OCI-LY7 (cell line): Measurements from ENCODE around the gene SELENOP. TPM values are rescaled to one million over a fixed set of nuclear protein-coding genes. Genes with fewer than 3 reads are reported as not detected.

Source experiments
- BruUV-seq: library from RNA; stranded (reverse); fragments of 400-500 nt; replicated peaks from 2 replicates; lab custom pipeline; 2021; lab: Mats Ljungman, UMichigan
- CTCF ChIA-PET: fragments of 300-600 bp; sonication (Branson Sonifier 250); formaldehyde crosslinking; loops from one replicate; lab custom pipeline; 2022; ENCODE audit warnings: antibody characterized with exemption; ENCODE audit not compliant: unreplicated experiment; lab: Charles Lee
- POLR2A ChIA-PET: fragments of 300-600 bp; sonication (Branson Sonifier 250); formaldehyde crosslinking; loops from one replicate; lab custom pipeline; 2022; ENCODE audit warnings: antibody characterized with exemption; lab: Charles Lee
- DNase-seq: peaks from one replicate; pipeline ENCODE4 v3.0.0-alpha.2; 2015; ENCODE audit warnings: low spot score
- H2AFZ ChIP-seq: fragments of 200-600 bp; sonication (generic), shearing (Covaris generic); 2 replicates; pipeline ENCODE4 v1.6.1; 2014; ENCODE audit warnings: mild to moderate bottlenecking, antibody characterized with exemption, low read length, moderate library complexity
- H3K27ac ChIP-seq: fragments of 200-600 bp; sonication (generic); 2 replicates; pipeline ENCODE4 v1.5.1; 2014; ENCODE audit warnings: mixed run types, low read depth, mild to moderate bottlenecking, moderate library complexity, low read length, inconsistent platforms; ENCODE audit not compliant: poor library complexity, severe bottlenecking
- H3K36me3 ChIP-seq: fragments of 200-600 bp; sonication (generic); 2 replicates; pipeline ENCODE4 v1.6.1; 2014; ENCODE audit warnings: mild to moderate bottlenecking, antibody characterized with exemption, low read length, moderate library complexity, mixed read lengths; ENCODE audit not compliant: insufficient read depth
- H3K4me1 ChIP-seq: fragments of 200-600 bp; sonication (generic); 2 replicates; pipeline ENCODE4 v1.5.1; 2014; ENCODE audit warnings: mild to moderate bottlenecking, low read length; ENCODE audit not compliant: insufficient read depth, poor library complexity, severe bottlenecking
- H3K4me2 ChIP-seq: fragments of 200-600 bp; sonication (generic); 2 replicates; pipeline ENCODE4 v1.6.1; 2014; ENCODE audit warnings: mild to moderate bottlenecking, low read length
- H3K4me3 ChIP-seq: fragments of 200-600 bp; sonication (generic); 2 replicates; pipeline ENCODE4 v1.5.1; 2014; ENCODE audit warnings: mild to moderate bottlenecking, low read depth, low read length; ENCODE audit not compliant: poor library complexity, severe bottlenecking
- H3K79me2 ChIP-seq: fragments of 200-600 bp; sonication (generic); 2 replicates; pipeline ENCODE4 v1.6.1; 2016; ENCODE audit warnings: low read depth, mild to moderate bottlenecking, low read length, moderate library complexity, mixed read lengths; ENCODE audit not compliant: insufficient read depth
- H3K9me2 ChIP-seq: fragments of 200-600 bp; sonication (generic); 2 replicates; pipeline ENCODE4 v1.6.1; 2016; ENCODE audit warnings: mild to moderate bottlenecking, low read length, mixed read lengths; ENCODE audit not compliant: insufficient read depth
- H3K9me3 ChIP-seq: fragments of 200-600 bp; sonication (generic); 2 replicates; pipeline ENCODE4 v1.6.1; 2014; ENCODE audit warnings: mild to moderate bottlenecking, mixed run types, low read length, mixed read lengths
- H4K20me1 ChIP-seq: fragments of 200-600 bp; sonication (generic); 2 replicates; pipeline ENCODE4 v1.6.1; 2014; ENCODE audit warnings: mild to moderate bottlenecking, antibody characterized with exemption, low read length, moderate library complexity, mixed read lengths; ENCODE audit not compliant: insufficient read depth
- CTCF ChIP-seq: fragments of 200-600 bp; sonication (generic); conservative IDR thresholded peaks from 2 replicates; pipeline ENCODE4 v1.5.1; 2014; ENCODE audit warnings: mild to moderate bottlenecking, antibody characterized with exemption, low read length, moderate library complexity, mixed read lengths
- EZH2phosphoT487 ChIP-seq: fragments of 200-600 bp; sonication (generic); IDR thresholded peaks from 2 replicates; pipeline ENCODE4 v1.6.1; 2018; ENCODE audit warnings: low read depth, borderline replicate concordance, mild to moderate bottlenecking, mixed run types, antibody characterized with exemption, low read length, moderate library complexity, mixed read lengths
- intact Hi-C: fragments of 100-400 bp; cut with micrococcal nuclease; formaldehyde crosslinking; loops from one replicate; pipeline ENCODE4 v1.10.0; 2022; ENCODE audit not compliant: unreplicated experiment
- total RNA-seq, 2 experiments: library from RNA; depleted of rRNA in 1 of 2; stranded (reverse); fragments of >200 nt in 1 of 2; shearing (Covaris generic) in 1 of 2; gene quantifications; 2 replicates each; pipeline ENCODE4 v1.2.3, GENCODE V29; 2014 to 2022

SELENOP gene
- total RNA-seq, 2 experiments from 2014 or later = not detected

GRCh38 chr5:42826757-42827515, 15.2 kb upstream of the SELENOP start:
- Histone ChIP-seq H2AFZ (no peak overlapping the region), H3K79me2 (no peaks in the 10 kb centered on the region), H3K4me2 (no peak overlapping the region), H3K27ac (no peak overlapping the region), H3K36me3 (no peaks in the 10 kb centered on the region), H3K9me3 (no peaks in the 10 kb centered on the region), H4K20me1 (no peaks in the 10 kb centered on the region), H3K9me2 (no peaks in the 10 kb centered on the region), H3K4me1 (no peaks in the 10 kb centered on the region), H3K4me3 (no peak overlapping the region)
- no peak for TF ChIP-seq EZH2phosphoT487
- no peak for TF ChIP-seq CTCF
- DNase-seq = no peak
- ChIA-PET CTCF (interaction anchor here (0.6 kb wide), 1 partner anchor 294 kb away, joined by 3 read pairs; the partner anchor contains the start of gene ZNF131), POLR2A (interaction anchor here (0.6 to 1.3 kb wide), 5 partner anchors 14 to 1703 kb away, joined by 3 to 5 read pairs (median 5); no protein-coding TSS in a partner anchor)
- no TSS peak for BruUV-seq
- intact Hi-C loops = no loop called here

- CTCF ChIA-PET = no interaction called here
- no peak for DNase-seq
- H3K9me3 ChIP-seq = no peaks in the 10 kb centered on the region
- no peak overlapping the region for H2AFZ ChIP-seq
- TF ChIP-seq CTCF (no peak), EZH2phosphoT487 (no peak)
- BruUV-seq = no TSS peak
- no peaks in the 10 kb centered on the region for H3K4me1 ChIP-seq
- POLR2A ChIA-PET = interaction anchor here (0.6 to 1.3 kb wide), 2 partner anchors 15 to 65 kb away, joined by 5 to 6 read pairs; no protein-coding TSS in a partner anchor
- no peak overlapping the region for H3K4me3 ChIP-seq
- H3K4me2 ChIP-seq = no peak overlapping the region
- H3K9me2 ChIP-seq = no peaks in the 10 kb centered on the region
- no peaks in the 10 kb centered on the region for H3K79me2 ChIP-seq
- intact Hi-C loops = no loop called here
- no peaks in the 10 kb centered on the region for H3K36me3 ChIP-seq
- H4K20me1 ChIP-seq = no peaks in the 10 kb centered on the region
- no peak overlapping the region for H3K27ac ChIP-seq
Observed at GRCh38 chr5:42825422-42826148, 13.9 kb upstream of the SELENOP start.
